Measurements from ENCODE around the gene CEMIP2.

DNA sequence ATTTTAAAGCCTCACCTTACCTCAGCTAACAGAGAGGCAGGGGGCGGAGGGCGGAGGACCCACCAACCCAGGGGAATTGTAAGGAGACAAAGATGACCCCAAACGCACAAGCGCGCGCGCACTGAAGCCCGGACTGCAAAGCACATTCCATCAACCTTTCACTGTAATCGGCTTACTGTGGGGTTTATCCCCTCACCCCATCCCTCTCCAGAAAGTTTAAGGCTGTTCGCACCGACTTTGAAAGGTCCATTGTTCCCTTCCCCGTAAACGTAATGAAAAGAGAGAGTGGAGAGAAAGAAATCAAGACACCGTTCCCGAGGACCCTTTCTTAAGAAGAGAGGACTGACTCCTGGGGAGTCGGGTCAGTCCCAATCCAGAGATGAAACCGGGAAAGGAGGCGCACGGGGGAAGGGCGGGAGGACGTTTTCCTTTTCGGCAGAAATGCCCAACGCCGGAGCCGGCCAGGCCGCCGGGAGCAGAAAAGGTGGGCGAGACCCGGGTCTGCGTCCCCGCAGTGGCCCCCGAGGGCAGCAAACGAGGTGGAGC is 464 bp downstream of the CEMIP2 start:
- TF ChIP-seq, protein P1, sequence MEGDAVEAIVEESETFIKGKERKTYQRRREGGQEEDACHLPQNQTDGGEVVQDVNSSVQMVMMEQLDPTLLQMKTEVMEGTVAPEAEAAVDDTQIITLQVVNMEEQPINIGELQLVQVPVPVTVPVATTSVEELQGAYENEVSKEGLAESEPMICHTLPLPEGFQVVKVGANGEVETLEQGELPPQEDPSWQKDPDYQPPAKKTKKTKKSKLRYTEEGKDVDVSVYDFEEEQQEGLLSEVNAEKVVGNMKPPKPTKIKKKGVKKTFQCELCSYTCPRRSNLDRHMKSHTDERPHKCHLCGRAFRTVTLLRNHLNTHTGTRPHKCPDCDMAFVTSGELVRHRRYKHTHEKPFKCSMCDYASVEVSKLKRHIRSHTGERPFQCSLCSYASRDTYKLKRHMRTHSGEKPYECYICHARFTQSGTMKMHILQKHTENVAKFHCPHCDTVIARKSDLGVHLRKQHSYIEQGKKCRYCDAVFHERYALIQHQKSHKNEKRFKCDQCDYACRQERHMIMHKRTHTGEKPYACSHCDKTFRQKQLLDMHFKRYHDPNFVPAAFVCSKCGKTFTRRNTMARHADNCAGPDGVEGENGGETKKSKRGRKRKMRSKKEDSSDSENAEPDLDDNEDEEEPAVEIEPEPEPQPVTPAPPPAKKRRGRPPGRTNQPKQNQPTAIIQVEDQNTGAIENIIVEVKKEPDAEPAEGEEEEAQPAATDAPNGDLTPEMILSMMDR (IDR thresholded peaks at IDR 0.05): no peak
- TF ChIP-seq SIN3A (IDR thresholded peaks at IDR 0.05; ENCODE audit: borderline replicate concordance, insufficient read depth, low read depth, low read length): peak; percentile 25; the same call in 1 of the 2 replicates
- no peak for TF ChIP-seq POLR2AphosphoS5 (IDR thresholded peaks at IDR 0.05; ENCODE audit: low read depth, low read length)
- TF ChIP-seq, protein P2, sequence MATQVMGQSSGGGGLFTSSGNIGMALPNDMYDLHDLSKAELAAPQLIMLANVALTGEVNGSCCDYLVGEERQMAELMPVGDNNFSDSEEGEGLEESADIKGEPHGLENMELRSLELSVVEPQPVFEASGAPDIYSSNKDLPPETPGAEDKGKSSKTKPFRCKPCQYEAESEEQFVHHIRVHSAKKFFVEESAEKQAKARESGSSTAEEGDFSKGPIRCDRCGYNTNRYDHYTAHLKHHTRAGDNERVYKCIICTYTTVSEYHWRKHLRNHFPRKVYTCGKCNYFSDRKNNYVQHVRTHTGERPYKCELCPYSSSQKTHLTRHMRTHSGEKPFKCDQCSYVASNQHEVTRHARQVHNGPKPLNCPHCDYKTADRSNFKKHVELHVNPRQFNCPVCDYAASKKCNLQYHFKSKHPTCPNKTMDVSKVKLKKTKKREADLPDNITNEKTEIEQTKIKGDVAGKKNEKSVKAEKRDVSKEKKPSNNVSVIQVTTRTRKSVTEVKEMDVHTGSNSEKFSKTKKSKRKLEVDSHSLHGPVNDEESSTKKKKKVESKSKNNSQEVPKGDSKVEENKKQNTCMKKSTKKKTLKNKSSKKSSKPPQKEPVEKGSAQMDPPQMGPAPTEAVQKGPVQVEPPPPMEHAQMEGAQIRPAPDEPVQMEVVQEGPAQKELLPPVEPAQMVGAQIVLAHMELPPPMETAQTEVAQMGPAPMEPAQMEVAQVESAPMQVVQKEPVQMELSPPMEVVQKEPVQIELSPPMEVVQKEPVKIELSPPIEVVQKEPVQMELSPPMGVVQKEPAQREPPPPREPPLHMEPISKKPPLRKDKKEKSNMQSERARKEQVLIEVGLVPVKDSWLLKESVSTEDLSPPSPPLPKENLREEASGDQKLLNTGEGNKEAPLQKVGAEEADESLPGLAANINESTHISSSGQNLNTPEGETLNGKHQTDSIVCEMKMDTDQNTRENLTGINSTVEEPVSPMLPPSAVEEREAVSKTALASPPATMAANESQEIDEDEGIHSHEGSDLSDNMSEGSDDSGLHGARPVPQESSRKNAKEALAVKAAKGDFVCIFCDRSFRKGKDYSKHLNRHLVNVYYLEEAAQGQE (IDR thresholded peaks at IDR 0.05; ENCODE audit: insufficient read depth in 1 of 2, low read depth in 2 of 2, low read length in 1 of 2): no peak
- TF ChIP-seq TCF7L2 (IDR thresholded peaks at IDR 0.05; ENCODE audit: low read depth, low read length): no peak

Measured in Panc1 (cell line).